Stimulated activated CD4-positive, alpha-beta T cell treated with anti-CD3 and anti-CD28 coated beads, Interleukin-15, amount 100 ng/mL, for 48 hours (primary cell): ENCODE measurements around the gene HOXD10.

Experiments
- DNase-seq, 2 donors: peaks; one replicate each; pipeline ENCODE4 v3.0.0-alpha.2; 2020; ENCODE audit warnings: low read depth in 2 of 2

The HOXD10 gene

DNA sequence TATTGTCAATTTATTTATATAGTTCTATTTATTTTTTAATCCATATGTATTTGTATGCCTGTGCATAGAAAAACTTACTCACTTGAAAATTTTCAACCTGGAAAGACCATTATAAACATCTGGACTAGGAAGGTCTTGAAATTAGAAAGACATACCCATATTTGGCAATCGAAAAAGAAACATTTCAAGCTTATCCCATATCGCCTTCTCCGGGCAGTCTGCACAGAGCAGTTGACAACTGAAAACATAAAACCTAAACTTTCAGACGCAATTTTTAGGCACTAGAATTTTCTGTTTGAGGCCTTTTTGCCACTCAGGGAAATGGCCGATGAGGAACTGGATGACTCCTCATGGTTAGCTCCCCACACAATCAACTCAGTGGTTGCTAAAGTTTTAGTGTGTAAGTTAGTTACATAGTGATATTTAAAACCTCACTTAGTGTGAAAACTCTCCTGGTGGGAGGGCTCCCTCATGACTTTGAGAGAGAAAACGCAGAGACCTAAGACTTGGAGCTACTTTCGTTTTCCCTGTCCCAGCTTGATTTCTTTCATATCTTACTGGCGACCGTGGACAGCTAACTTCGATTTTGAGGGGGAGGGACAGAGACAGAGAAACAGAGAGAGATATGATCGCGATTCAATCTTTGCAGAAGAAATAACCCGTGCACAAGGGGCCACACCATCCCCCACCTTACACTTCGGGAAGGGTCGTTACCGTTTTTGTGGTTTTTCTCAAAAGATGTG is 20.2 kb upstream of the HOXD10 start:
- DNase-seq = no peak

DNA sequence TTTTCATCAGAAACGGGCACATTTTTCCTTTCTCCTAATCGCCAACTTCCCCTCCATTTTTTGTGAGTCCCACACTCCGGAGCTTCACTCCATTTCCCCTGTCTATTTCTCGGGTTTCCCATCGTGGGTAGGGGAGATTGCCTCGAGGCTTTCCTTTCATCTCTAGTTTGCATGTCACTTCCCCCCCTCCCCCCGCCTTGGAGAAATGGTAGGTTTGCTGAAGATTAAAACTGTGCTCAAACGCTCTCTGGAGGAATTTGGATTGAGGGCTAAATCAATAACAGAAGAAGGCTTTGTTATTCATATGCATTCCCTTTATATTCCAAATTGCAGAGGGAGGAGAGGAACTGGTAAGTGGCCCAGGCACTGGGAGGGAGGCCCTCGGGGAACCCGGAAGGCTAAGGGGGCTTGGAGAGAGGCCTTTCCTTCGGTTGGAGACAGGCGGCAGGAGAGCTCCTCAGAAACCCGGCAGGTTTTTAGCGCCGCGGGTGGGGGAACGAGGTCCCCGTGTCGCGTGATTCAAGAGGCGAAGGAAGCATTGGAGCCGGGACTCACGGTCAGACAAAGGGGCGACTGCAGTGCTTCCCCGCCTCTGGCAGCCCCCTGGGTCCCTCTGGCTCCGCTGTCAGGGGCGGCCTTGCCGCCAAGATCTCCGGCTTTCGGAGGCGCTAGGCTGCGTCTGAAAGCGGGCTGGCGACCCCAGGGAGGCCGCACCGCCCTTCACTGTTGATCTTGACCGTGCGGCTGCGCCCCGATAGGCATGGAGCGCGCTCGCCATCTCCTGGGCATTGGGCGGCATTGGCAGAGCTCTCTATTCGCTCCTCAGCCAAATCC is 19.4 kb upstream of the HOXD10 start:
- DNase-seq = peak in 1 of 2 donors; percentile 32

DNA sequence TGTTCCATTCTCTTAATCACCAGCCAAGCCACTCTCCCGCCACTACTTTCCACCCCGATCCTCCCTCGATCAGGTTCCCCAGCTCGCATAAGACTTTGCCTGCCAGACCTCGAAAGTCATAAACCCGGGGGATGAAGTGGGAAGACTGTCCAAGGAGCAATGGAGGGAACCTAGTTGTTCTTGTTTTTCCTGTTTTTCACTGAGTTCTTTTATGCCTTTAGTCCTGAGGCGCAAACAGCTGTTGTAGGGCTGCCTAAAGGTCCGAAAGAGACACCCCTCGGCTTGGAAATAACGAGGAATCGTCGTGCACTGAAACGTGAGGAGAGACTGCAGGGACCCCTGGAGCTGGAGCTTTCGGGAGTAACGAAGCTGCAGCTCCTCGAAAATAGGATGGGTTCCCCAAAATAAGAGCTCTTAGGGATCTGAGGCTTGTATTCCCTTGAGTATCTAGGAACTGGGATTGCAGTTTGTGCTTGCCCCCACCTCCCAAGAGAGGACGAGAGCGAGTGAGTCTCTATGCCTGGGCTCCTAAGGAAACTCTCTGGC is 18.7 kb upstream of the HOXD10 start:
- no peak for DNase-seq

DNA sequence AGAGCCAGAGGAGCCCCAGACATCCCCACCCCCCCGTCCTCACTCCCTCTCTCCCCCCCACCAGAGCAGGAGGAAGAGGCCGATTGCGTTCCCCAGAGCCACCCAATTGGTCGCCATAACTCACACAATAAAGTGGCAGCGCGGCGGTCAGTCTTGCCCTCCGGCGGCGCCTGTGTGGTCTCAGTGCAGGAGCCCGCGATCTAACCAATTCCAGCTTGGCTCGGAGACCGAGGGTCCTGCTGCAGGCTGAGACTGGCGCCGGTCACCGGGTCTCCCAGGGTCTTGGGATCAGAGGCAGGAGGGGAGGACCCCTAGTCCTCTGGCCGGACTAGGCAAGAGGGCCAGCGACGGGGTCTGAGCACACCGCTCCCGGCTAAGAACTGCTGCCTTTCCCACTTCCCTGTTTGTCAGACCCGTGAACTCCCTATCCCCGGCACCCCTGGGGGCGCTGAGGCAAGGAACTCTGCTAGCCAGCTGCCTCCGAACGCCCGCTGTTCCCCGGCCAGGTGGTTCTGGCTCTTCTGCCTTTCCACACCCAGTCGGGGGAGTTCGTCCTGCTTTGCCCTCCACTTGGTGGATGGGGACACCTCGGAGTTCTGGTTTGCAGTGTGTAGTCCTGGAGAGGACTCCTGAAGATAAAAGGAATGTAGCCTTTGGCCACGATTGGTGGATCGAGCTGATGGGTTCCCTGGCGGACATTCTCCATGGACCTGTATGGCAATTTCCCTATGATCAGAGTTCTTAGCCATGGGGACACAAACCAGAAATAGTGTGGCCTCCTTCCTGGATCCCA is 18.0 kb upstream of the HOXD10 start:
- DNase-seq = no peak

DNA sequence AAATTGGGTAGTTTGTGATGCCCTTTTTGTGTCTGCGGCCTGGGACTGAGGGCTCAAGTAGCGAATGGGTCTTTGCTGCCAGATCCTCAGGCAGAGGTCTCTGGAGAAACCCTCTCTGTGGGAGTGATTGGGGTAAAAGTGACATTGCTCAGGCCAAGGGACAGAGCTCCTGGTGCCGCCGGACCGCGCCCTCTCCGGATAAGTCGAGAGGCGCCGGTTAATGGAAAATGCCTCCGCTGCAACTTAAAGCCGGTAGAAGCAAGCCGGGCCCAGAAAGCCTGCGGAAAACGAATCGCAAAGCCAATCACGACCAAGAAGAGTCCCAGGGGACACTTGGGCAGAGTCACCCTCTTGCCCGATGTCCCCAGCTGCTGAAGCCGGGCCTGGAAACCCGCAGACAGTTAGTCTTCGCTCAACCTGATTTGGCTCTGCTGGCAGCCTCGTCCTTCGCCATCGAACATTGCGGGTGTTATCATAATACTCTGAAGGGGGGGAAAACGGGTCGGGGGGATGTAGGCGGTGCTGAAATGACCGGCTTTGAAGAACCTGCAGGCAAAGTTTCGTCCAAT is 17.3 kb upstream of the HOXD10 start:
- DNase-seq = no peak

DNA sequence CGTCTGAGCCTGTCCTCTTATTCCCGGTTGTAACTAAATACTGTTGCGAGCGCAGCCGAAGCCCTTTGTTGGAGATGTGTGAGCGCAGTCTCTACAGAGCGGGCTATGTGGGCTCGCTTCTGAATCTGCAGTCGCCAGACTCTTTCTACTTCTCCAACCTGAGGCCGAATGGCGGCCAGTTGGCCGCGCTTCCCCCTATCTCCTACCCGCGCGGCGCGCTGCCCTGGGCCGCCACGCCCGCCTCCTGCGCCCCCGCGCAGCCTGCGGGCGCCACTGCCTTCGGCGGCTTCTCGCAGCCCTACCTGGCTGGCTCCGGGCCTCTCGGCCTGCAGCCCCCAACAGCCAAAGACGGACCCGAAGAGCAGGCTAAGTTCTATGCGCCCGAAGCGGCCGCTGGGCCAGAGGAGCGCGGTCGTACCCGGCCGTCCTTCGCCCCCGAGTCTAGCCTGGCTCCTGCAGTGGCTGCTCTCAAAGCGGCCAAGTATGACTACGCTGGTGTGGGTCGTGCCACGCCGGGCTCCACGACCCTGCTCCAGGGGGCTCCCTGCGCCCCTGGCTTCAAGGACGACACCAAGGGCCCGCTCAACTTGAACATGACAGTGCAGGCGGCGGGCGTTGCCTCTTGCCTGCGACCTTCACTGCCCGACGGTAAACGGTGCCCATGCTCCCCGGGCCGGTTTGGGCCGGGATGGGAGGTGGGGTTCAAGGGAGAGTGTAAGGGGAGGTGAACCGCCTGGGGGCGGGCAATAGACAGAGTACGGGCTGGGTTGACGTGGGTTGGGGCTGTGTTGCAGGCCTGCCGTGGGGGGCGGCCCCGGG is 16.6 kb upstream of the HOXD10 start, which contains the start of gene HOXD12:
Gene HOXD12, plus strand, starts transcription at position 68 of the 819 bp plus-strand sequence. Its CDS starts 7 bp downstream, at position 75.
- DNase-seq = no peak

DNA sequence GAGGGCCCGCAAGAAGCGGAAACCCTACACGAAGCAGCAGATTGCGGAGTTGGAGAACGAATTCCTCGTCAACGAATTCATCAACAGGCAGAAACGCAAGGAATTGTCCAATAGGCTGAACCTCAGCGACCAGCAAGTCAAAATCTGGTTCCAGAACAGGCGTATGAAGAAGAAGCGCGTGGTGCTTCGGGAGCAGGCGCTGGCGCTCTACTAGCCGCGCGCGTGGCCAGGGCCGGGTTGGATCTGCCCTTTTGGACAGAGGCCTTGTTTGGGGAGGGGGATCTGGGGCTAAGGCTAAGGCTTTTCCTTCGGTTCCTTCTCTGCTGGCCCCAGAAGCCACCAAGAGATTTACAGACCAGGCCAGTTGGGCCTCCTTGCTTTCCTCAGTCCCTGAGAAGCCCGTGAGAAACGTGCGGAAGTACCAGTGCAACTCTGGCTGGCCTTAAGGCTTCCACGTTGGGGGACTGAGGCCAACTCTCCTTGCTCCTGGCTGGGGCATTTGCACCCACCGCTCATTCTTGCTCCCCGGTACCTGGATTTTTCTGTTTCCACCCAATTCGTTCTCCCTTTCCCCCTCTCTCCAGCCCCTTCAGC is 15.9 kb upstream of the HOXD10 start:
- DNase-seq = no peak

DNA sequence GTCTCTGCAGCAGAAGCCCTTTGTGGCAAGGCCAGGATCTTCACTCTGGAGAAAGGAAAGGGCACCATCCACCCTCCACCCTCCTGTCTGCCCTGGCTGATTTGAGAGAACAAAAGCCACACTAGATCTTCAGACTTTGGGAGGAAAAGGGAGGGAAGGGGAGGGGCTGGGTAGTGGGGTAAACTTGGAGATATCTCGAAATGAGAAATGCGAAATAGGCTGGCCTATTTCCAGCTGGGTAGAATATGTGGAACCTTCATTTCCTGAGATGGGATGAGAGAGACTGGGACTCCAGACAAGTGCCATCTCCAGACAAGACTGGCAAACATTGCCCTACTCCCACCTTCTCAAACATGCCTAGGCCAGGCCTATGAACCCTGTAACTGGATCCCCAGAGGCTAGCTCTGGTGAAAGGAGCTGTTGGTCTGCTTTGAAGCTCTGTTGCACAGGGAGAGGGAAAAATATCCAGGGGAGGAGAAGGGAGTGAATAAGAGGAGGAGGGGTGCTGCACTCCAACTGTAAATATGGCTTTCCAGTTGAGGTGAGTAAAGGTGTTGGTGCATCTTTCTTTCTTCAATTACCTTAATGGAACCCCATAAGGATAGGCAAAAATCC is 15.3 kb upstream of the HOXD10 start:
- DNase-seq = no peak

DNA sequence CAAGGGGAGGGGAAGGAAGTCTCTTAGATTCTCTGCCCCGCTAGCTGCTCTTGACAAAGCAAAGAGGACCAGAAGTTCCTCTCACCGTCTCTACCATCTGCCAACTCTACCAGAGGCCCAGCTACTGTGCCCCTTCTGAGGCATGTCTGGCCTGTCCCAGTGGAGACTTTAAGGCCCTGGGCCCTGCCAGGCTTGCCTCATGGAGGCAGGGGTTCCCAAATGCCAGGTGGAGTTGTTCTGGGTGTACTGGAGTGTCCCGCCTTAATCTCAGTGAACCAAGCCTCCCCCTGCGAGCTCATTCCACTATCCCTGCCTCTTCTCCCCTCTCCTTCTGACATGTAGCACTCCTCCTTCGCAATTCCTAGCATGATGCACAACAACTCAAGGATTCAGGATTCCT is 14.7 kb upstream of the HOXD10 start:
- no peak for DNase-seq

DNA sequence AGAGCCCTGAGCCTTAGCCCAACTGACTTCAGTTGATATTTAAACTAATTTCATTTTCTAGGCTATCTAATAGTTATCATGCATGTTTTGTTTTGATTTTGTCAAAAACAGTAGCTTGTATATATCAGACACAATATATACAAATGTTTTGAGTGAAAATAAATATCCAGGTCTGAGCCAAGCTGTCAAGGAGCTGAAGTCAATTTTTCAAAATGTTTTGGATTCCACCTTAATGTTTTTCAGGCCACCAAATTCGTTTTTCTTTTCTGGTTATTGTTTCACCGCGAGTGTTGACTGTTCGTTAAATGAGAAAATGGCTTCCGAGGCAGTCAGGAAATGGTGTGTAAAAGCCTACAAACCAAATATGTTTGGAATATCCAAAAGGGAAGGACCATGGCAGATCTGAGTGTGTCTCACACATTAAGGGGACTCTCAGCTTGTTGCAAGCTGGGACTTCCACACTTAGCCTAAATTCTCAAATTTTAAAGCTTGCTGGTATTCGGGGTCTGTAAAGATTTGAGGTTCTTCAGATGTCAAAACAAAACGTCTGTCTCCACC is 14.2 kb upstream of the HOXD10 start:
- no peak for DNase-seq

DNA sequence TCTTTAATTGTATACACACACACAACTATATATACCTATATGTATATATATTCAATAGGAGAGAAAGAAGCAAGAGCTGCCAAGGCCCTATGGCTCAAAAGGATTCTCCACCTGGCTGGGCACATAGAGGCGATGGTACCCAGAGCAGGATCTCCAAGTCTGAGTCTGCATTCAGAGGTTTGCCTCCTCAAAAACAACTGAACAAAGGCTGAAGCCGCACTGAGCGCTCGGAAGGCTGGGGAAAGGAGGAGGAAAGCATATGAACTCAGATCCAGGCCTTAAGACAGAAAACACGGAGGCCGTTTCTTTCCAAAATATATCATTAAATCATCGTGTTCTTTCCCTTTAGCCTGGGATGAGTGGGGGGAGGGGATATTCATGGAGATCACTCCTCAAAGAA is 13.4 kb upstream of the HOXD10 start:
- no peak for DNase-seq

DNA sequence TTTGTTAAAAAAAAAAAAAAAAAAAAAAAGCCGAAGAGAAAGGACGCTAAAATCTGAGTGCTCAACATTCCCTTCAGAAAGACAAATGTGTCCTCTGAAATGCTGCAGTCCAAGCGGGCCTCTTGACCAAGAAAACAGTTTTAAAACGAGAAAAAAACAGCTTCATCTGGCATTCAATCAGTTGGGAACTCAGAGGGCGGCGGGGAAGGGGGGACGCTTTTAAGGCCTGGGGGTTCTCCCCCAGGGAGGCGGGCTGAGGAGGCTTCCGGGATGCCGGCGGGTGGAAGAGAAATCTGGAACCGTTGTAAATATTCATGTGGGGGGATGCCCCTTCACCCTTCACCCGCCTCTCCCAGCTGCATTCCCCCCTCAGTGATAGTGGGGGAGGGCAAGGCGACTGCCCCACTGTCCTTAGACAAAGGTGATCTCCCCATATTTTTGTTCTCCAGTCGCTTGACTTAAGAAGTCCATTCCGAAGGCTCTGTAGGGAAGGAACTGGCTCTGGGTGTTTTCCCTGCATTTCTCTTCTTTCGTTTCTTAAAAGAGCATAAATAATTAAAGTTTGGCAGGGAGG is 12.7 kb upstream of the HOXD10 start:
- no peak for DNase-seq

DNA sequence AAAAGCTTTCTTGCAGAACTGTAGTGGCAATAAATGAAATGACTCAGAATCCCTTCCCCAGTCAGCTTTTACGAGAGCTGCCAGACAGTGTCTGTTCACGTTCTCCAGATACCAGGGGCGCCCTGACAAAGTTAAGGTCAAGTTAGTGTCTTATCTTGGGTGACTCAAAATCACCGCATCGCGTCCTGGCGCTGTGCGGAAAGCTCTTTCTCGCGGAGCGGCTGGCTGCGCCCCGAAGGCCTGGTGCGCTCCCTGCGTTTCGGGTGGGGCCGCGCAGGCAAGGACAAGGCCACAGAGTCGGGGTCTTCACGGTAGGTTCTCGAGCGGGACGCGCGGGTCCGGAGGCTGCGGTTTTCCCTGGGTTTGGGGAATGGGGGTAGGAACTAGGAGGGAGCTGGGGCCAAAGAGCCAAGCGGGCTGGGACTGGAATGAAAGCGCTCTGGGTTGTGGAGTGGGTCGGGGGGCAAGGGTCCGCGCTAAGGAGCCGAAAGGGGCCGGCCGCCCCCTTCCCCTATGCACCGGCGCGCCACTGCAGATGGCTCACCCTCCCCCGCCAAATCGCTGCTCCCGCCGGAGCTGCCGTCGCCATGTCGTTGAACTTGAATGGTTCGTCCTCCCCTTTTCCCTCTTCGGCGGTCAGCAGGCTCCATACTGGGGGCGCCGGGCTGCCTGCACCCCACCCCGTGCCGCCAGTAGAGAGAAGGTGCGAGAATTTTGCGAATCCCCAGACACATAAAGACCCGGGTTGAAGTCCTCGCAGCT is 12.1 kb upstream of the HOXD10 start:
- DNase-seq = no peak

DNA sequence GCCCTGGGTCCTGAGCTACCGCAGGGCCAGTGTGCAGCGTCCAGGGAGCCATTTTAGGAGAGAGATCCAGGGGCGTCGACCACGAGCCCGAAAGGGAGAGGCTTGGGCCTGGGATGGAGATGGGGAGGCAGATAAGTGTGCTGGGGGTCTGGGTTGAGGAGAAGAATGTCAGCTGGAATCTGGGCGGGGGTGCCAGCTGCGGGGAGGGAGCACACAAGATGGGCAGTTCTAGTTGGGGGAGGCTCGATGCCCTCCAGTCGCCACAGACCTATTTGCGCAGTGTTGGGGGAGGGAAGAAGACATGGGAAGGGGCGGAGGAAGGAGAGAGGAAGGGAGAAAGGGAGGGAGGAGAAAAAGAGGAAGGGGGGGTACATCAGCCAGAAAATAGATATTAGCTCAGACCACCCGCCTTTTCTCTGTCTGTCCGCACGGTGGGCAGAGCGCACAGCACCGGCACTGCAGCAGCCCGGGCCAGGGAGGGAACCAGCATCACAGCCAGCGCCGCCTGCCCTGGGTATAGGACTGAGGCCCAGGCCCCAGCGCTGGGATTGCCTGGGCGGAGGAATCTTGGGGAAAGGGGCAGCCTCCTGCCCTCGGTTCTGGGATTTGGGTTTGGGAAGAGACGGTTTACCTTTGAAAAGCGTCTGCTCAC is 11.4 kb upstream of the HOXD10 start:
- DNase-seq = no peak

DNA sequence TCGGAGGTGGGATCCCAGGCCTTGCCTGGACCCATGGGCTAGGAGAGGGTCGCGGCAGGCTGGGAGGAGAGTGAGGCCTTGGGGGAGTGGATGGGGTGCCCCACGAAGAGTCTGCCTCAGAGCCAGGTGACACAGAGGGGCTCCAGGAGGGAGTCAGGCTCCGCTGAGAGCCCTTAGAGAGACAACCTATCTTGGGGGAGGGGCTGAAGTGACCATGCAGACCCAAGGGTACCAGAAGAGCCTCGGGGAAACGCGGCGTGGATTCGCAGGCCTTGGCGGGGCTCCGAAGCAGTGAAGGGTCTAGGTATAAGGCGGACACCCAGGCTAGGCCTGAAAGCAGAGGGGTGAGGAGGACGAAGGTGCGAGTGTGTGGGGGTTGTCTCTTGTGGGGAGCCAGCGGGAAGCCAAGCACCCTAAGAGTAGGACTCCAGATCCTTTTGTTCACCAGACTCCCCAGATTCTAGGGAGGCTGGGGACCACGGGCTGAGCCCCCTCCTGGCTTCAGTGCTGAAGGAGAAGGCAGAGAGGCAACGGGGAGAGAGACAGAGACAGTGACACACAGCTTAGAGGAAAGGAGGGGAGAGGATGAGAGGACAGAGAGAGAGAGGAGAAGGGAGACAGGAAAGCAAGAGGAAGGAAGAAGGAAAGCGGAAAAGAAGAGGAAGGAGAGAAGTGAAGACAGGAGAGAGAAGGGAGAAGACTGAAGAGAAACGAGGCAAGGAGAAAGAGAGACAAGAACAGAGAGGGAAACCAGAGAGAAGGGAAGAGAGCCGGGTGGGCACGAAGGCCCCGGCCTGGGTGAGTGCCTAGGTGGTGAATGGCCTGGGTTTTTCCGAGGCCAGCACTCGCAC is 10.6 kb upstream of the HOXD10 start:
- no peak for DNase-seq

DNA sequence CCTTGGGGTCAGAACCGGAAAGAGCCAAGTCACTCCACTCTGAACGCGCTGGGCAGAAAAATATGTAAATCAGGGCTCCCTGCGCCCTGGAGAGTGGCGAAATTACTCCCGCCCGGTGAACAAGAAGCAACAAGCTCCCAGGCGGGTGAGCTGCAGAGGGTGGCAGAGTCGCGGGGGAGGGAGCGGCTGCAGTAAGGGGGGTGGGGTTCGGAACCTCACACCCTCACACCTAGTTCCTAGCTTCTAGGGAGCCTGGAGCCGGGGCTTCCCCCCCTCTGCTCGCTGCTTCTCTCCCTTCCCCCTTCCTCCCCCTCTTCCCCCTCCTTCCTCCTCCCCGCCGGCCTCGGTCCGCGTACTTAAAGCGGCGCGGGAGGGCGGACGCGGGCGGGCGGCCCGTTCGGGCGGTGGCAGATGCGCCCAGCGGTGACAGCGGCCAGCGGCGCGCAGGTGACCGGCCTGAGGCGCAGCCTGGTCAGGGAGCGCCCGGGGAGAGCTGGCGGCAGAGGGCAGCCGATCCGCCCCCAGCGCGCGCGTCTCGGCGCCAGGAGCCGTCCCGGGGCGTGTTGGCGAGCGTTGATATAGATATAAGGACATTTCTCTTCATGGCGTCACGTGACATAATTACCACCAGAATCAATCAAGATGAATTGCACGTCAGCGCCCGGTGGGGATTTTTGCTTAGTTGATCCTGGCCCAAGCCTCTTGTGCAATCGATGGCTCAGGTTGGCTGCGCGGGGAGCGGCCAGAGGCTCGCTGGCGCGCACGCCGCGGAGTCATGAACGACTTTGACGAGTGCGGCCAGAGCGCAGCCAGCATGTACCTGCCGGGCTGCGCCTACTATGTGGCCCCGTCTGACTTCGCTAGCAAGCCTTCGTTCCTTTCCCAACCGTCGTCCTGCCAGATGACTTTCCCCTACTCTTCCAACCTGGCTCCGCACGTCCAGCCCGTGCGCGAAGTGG is 9.7 kb upstream of the HOXD10 start, which contains the start of gene HOXD11:
Gene HOXD11, plus strand, starts transcription at position 700 of the 959 bp plus-strand sequence. Its CDS starts 76 bp downstream, at position 776.
- no peak for DNase-seq
